Measurements from ENCODE around the gene ATIC. TPM values are rescaled to one million over a fixed set of nuclear protein-coding genes. Genes with fewer than 3 reads are reported as not detected.

ATIC gene
- total RNA-seq, 1 donor from 2014 or later, result 81.6 TPM

DNA sequence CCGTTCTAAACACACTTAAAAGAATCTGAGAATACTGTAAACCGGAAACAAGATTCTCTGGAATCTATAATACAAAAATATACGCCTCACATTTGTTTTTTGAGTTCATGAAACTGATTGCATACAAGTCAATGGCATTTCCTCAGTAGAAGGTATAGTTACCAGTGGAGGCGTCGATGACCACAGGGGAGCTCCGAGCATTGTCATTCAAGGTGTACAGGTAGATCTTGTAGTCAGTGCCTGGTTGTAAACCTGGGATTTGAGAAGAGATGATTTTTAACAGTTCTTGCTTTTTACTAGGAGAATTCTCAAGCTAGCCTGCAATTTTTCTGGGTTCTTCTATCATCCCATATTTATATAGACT is 63.6 kb downstream of the ATIC start:
- TF ChIP-seq, protein P1, sequence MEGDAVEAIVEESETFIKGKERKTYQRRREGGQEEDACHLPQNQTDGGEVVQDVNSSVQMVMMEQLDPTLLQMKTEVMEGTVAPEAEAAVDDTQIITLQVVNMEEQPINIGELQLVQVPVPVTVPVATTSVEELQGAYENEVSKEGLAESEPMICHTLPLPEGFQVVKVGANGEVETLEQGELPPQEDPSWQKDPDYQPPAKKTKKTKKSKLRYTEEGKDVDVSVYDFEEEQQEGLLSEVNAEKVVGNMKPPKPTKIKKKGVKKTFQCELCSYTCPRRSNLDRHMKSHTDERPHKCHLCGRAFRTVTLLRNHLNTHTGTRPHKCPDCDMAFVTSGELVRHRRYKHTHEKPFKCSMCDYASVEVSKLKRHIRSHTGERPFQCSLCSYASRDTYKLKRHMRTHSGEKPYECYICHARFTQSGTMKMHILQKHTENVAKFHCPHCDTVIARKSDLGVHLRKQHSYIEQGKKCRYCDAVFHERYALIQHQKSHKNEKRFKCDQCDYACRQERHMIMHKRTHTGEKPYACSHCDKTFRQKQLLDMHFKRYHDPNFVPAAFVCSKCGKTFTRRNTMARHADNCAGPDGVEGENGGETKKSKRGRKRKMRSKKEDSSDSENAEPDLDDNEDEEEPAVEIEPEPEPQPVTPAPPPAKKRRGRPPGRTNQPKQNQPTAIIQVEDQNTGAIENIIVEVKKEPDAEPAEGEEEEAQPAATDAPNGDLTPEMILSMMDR (IDR thresholded peaks at IDR 0.05; ENCODE audit: insufficient read depth, low read length, poor library complexity, severe bottlenecking), result no peak
- Histone ChIP-seq H3K36me3 (ENCODE audit: control insufficient read depth, insufficient read depth, low read length) (peaks cover 6% of the 10 kb centered on the region), H3K4me3 (ENCODE audit: low read depth, low read length) (no peak overlapping the region), H3K27me3 (ENCODE audit: control insufficient read depth, insufficient read depth, low read length) (no peaks in the 10 kb centered on the region)
- no peak for DNase-seq (ENCODE audit: low read depth)

DNA sequence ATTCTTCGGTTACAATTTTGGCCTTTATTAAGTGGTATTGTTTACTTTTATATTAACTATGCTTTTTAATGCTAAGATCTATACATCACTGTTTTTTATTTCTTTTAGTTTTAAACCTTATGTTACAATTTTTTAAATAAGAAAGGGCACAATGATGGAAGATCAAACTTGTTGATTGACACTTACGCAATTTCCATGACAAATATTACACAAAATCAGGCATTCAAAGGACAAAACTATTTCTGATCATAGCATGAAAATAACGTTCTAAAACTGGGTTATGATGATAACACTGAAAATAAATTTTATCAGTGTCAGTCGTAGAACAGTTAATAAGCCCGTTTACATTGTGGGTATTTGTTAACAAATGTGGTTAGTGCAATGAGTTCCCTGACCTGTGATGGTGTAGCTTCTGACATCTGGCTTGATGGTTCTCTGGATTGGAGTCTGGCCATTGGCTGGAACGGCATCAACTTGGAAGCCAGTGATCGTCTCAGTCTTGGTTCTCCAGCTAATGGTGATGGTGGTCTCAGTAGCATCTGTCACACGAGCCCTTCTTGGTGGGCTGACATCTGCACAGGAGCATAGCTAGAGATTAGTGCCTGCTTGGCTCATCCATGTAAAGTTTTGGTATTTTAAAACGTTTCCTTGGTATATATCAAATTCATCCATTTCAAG is 64.4 kb downstream of the ATIC start:
- H3K27me3 ChIP-seq (ENCODE audit: control insufficient read depth, insufficient read depth, low read length), result no peaks in the 10 kb centered on the region
- no peak for DNase-seq (ENCODE audit: low read depth)
- TF ChIP-seq, protein P1 (IDR thresholded peaks at IDR 0.05; ENCODE audit: insufficient read depth, low read length, poor library complexity, severe bottlenecking), result no peak
- no peak overlapping the region for H3K4me3 ChIP-seq (ENCODE audit: low read depth, low read length)
- H3K36me3 ChIP-seq (ENCODE audit: control insufficient read depth, insufficient read depth, low read length), result peaks cover 8% of the 10 kb centered on the region

DNA sequence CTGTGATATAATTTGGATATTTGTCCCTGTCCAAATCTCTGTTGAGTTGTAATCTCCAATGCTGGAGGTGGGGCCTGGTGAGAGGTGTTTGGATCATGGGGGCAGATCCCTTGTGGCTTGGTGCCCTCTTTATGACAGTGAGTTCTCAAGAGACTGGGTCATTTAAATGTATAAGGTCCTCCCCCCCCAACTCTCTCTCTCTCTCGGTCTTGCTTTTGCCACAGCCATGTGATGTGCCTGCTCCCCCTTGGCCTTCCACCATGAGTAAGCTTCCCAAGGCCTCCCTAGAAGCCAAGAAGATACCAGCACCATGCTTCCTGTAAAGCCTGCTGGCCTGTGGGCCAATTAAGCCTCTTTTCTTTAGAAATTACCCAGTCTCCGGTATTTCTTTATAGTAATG is 65.4 kb downstream of the ATIC start:
- DNase-seq (ENCODE audit: low read depth), result no peak
- TF ChIP-seq, protein P1 (IDR thresholded peaks at IDR 0.05; ENCODE audit: insufficient read depth, low read length, poor library complexity, severe bottlenecking), result no peak
- Histone ChIP-seq H3K4me3 (ENCODE audit: low read depth, low read length) (no peak overlapping the region), H3K27me3 (ENCODE audit: control insufficient read depth, insufficient read depth, low read length) (no peaks in the 10 kb centered on the region), H3K36me3 (ENCODE audit: control insufficient read depth, insufficient read depth, low read length) (peaks cover 5% of the 10 kb centered on the region)

DNA sequence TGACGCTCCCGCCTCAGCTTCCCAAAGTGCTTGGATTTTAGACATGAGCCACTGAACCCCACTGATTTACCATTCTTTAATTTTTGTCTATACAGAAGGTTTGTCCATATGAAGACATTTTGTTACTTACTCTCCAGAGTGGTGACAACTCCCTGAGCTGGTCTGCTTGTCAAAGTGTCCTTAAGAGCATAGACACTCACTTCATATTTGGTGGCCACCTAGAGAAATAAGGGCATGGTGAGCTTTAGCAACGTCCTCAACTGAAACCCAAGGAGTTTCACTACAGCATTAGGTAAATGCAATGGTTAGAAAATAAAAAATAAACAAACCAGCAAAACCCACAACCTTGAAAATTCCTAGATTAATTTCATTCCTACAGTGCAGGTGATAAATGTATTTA is 66.2 kb downstream of the ATIC start:
- TF ChIP-seq, protein P1 (IDR thresholded peaks at IDR 0.05; ENCODE audit: insufficient read depth, low read length, poor library complexity, severe bottlenecking), result no peak
- no peak for DNase-seq (ENCODE audit: low read depth)
- H3K36me3 ChIP-seq (ENCODE audit: control insufficient read depth, insufficient read depth, low read length), result peaks cover 5% of the 10 kb centered on the region

DNA sequence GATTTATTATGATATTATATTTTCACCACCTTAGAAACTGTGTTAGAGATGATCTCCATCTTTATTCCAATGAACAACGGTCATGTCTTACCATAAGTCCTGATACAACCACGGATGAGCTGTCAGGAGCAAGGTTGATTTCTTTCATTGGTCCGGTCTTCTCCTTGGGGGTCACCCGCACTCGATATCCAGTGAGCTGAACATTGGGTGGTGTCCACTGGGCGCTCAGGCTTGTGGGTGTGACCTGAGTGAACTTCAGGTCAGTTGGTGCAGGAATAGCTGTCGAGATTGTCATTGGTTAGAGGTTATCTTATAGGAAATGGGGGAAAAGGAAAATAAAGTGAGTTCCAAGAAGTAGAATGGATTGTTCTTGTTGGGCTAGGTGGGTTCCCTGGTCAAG is 67.2 kb downstream of the ATIC start:
- TF ChIP-seq, protein P1 (IDR thresholded peaks at IDR 0.05; ENCODE audit: insufficient read depth, low read length, poor library complexity, severe bottlenecking), result no peak
- no peak for DNase-seq (ENCODE audit: low read depth)
- H3K36me3 ChIP-seq (ENCODE audit: control insufficient read depth, insufficient read depth, low read length), result peaks cover 7% of the 10 kb centered on the region
- no peak overlapping the region for H3K4me3 ChIP-seq (ENCODE audit: low read depth, low read length)
- no peaks in the 10 kb centered on the region for H3K27me3 ChIP-seq (ENCODE audit: control insufficient read depth, insufficient read depth, low read length)

More for the DNA sequence above, 66.2 kb downstream of the ATIC start:
- H3K27me3 ChIP-seq (ENCODE audit: control insufficient read depth, insufficient read depth, low read length), result no peaks in the 10 kb centered on the region
- no peak overlapping the region for H3K4me3 ChIP-seq (ENCODE audit: low read depth, low read length)

DNA sequence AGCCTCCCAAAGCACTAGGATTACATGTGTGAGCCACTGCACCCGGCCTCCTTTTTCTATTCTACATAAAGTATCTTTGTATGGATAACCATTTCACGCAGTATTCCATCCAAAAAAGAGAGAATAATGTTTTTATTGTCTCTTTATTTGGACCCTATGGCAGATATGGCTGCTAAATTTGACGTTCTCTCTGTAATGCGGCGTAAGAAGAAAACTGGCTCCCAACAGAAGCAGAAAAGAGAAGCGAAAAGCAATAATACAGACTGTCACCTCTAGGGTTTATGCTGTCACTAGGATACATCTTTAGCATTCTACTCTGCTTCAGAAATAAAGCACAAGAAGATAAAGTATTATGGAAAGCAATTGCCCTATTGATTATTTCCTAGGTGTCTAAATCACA is 68.1 kb downstream of the ATIC start:
- Histone ChIP-seq H3K36me3 (ENCODE audit: control insufficient read depth, insufficient read depth, low read length) (peaks cover 9% of the 10 kb centered on the region), H3K27me3 (ENCODE audit: control insufficient read depth, insufficient read depth, low read length) (no peaks in the 10 kb centered on the region), H3K4me3 (ENCODE audit: low read depth, low read length) (no peak overlapping the region)
- TF ChIP-seq, protein P1 (IDR thresholded peaks at IDR 0.05; ENCODE audit: insufficient read depth, low read length, poor library complexity, severe bottlenecking), result no peak
- no peak for DNase-seq (ENCODE audit: low read depth)

Measured in kidney epithelial cell (primary cell).